ENCODE data around the gene NES. TPM values are rescaled to one million over a fixed set of nuclear protein-coding genes. Genes with fewer than 3 reads are reported as not detected.

The NES gene
- polyA plus RNA-seq, 3 donors = not detected

- no peaks in the 10 kb centered on the region for H4K20me1 ChIP-seq (ENCODE audit: insufficient read depth, low read length)
- peaks cover 82 to 94% (median 90%) of the 10 kb centered on the region in 3 donors for H3K27me3 Mint-ChIP-seq (ENCODE audit: low read depth in 3 of 3)
- H3K36me3 Mint-ChIP-seq = peaks cover 3 to 4% of the 10 kb centered on the region in 2 donors
- H3K9me3 Mint-ChIP-seq = peaks cover 0 to 12% (median 3%) of the 10 kb centered on the region in 7 donors
- no peak within 1 kb of the TSS for H2AFZ ChIP-seq (ENCODE audit: insufficient read depth, low read depth, low read length, poor library complexity, severe bottlenecking)
- peak within 1 kb of the TSS; percentile 13 to 80 for H3K4me3 Mint-ChIP-seq
- H3K36me3 ChIP-seq (replicated peaks in 1 of 2; ENCODE audit: control insufficient read depth in 1 of 2, insufficient read depth in 2 of 2, low read length in 2 of 2) = no peaks in the 10 kb centered on the region
- no peak for DNase-seq
- H3K4me3 ChIP-seq (replicated peaks in 1 of 3; ENCODE audit: low read depth in 2 of 3, low read length in 3 of 3) = no peak within 1 kb of the TSS
- H3K79me2 ChIP-seq (ENCODE audit: insufficient read depth, low read length) = no peaks in the 10 kb centered on the region
- WGBS (ENCODE audit: insufficient coverage) = 3% methylated on average over 28 of the region's 46 CpGs
- peak within 1 kb of the TSS in 1 of 7 donors; percentile 68 for H3K27ac Mint-ChIP-seq
- no peak within 1 kb of the TSS for H3K9ac ChIP-seq (ENCODE audit: insufficient read depth, low read length, poor library complexity, severe bottlenecking)
- peaks cover 41 to 92% of the 10 kb centered on the region in 2 donors for H3K27me3 ChIP-seq (ENCODE audit: control insufficient read depth in 2 of 2, insufficient read depth in 2 of 2, low read length in 2 of 2)
- H3K9me3 ChIP-seq (replicated peaks in 1 of 2; ENCODE audit: control insufficient read depth in 1 of 2, insufficient read depth in 1 of 2, low read length in 2 of 2) = peaks cover 0 to 26% of the 10 kb centered on the region in 2 donors
- intact Hi-C loops (cut with micrococcal nuclease) = no loop called here
- H3K4me1 ChIP-seq (ENCODE audit: control insufficient read depth in 1 of 2, insufficient read depth in 2 of 2, low read length in 2 of 2) = peaks cover 0 to 4% of the 10 kb centered on the region in 2 donors
- no peak within 1 kb of the TSS for H3K27ac ChIP-seq (ENCODE audit: low read depth in 1 of 2, low read length in 2 of 2)
- no peak for TF ChIP-seq CTCF (IDR thresholded peaks at IDR 0.05)
- peaks cover 8% of the 10 kb centered on the region for H3K4me1 Mint-ChIP-seq
- H3K4me2 ChIP-seq (replicated peaks; ENCODE audit: extremely low read depth, low read length, poor library complexity, severe bottlenecking) = no peak within 1 kb of the TSS
These were observed 35.4 kb downstream of the NES start, which contains the start of gene BCAN for GRCh38 chr1:156641761-156642264. BCAN (plus strand) TSS chr1:156642117; CDS start chr1:156646055, 3,938 bp downstream.

DNA sequence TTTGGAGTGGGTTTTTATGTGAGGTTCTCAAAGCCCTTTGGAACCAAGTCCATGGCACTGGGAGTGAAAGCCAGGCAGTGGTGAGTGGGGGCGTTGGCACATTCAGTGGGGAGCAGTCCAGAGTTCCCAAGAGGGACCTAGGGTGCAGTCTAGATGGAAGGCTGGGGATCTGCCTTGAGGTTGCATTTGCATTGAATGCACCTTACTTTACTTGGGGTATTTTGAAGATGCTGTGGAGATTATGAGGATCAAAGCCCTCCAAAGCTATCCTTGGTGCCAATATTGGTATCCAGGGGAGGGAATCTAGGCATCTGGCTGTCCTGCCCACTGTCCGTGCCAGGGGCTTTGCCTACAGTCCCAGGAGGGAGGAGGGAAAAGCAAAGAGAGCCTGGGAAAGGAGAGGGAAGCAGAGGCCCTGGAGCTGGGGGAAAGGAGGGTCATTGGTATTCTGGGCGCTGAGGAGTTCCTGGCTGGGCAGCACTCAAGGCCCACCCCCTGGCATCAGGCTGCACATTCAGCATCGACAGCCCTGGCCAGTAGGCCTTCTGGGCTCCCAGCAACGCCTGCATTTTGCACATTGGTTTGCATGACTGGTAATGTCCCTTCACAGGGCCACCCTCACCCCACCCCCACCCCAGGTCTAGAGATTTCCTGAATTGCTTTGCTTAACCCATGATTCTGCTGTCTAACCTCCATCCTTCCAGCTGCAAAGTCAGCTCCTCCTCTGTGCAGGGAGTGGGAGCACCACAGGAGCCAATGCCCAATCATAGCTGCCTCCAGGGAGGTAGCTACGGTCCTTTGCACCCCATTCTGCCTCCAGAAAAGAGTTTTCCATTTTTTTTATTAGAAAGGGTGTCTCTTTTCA, 36.1 kb downstream of the NES start:
- Mint-ChIP-seq H3K9me3 (peaks cover 0 to 10% (median 3%) of the 10 kb centered on the region in 7 donors), H3K27me3 (ENCODE audit: low read depth in 3 of 3) (peaks cover 81 to 94% (median 86%) of the 10 kb centered on the region in 3 donors), H3K27ac (peak overlapping the region in 1 of 7 donors; percentile 48), H3K4me1 (peaks cover 9% of the 10 kb centered on the region), H3K4me3 (peak overlapping the region in 1 of 2 donors; percentile 80), H3K36me3 (peaks cover 3 to 4% of the 10 kb centered on the region in 2 donors)
- no peaks in the 10 kb centered on the region for H3K36me3 ChIP-seq (replicated peaks in 1 of 2; ENCODE audit: control insufficient read depth in 1 of 2, insufficient read depth in 2 of 2, low read length in 2 of 2)
- no peak overlapping the region for H3K9ac ChIP-seq (ENCODE audit: insufficient read depth, low read length, poor library complexity, severe bottlenecking)
- H3K4me2 ChIP-seq (replicated peaks; ENCODE audit: extremely low read depth, low read length, poor library complexity, severe bottlenecking) = no peak overlapping the region
- H3K4me3 ChIP-seq (replicated peaks in 1 of 3; ENCODE audit: low read depth in 2 of 3, low read length in 3 of 3) = no peak overlapping the region
- no peak for TF ChIP-seq CTCF (IDR thresholded peaks at IDR 0.05)
- H3K27ac ChIP-seq (ENCODE audit: low read depth in 1 of 2, low read length in 2 of 2) = no peak overlapping the region
- WGBS (ENCODE audit: insufficient coverage) = 56% methylated on average over 4 of the region's 6 CpGs
- no peak for DNase-seq
- intact Hi-C loops (cut with micrococcal nuclease) = no loop called here
- H3K9me3 ChIP-seq (replicated peaks in 1 of 2; ENCODE audit: control insufficient read depth in 1 of 2, insufficient read depth in 1 of 2, low read length in 2 of 2) = peaks cover 0 to 26% of the 10 kb centered on the region in 2 donors
- peaks cover 43 to 87% of the 10 kb centered on the region in 2 donors for H3K27me3 ChIP-seq (ENCODE audit: control insufficient read depth in 2 of 2, insufficient read depth in 2 of 2, low read length in 2 of 2)
- no peaks in the 10 kb centered on the region for H4K20me1 ChIP-seq (ENCODE audit: insufficient read depth, low read length)
- H3K79me2 ChIP-seq (ENCODE audit: insufficient read depth, low read length) = no peaks in the 10 kb centered on the region
- no peak overlapping the region for H2AFZ ChIP-seq (ENCODE audit: insufficient read depth, low read depth, low read length, poor library complexity, severe bottlenecking)
- H3K4me1 ChIP-seq (ENCODE audit: control insufficient read depth in 1 of 2, insufficient read depth in 2 of 2, low read length in 2 of 2) = peaks cover 0 to 4% of the 10 kb centered on the region in 2 donors
